NCI-H460 (cell line): ENCODE data around the gene NTM. TPM values are rescaled to one million over a fixed set of nuclear protein-coding genes. Genes with fewer than 3 reads are reported as not detected.
A peak's percentile ranks its signal among the peaks of the same experiment; 100 is the strongest.
"Not testable (repeated sequence)": the region's sequence is repeated elsewhere in the genome, so short reads cannot be mapped to it uniquely, and the experiment has no call there.

Experiments used
- DNase-seq: peaks from one replicate; pipeline ENCODE4 v3.0.0-alpha.2; 2016; ENCODE audit warnings: low read depth; ENCODE audit errors: extremely low read depth
- total RNA-seq: library from RNA; depleted of rRNA; stranded (reverse); fragments of >200 nt; shearing (Covaris generic); gene quantifications from 2 replicates; pipeline ENCODE4 v1.2.3, GENCODE V29; 2014

Gene NTM
- total RNA-seq, 1 experiment from 2014 or later: 3.7 TPM

DNA sequence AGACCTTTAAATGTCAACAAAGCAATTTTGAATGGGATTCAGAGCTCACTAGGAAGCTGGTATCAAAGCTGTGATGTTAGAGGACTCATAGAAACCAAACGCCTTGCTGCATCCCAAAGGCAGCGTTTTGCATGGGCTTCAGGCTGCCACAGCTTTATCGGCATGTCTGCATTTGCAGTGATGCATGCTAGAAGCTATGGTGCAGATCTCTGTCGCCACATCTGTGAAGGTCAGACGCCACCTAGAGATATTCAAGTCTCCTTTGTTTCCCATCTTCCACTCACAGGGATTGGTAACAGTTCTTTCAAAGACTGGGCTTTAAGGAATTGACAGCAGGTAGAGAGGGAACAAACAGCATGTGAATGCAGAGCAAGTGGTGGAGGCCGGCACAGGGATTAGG lies 47.8 kb downstream of the NTM start:
- no peak for DNase-seq

DNA sequence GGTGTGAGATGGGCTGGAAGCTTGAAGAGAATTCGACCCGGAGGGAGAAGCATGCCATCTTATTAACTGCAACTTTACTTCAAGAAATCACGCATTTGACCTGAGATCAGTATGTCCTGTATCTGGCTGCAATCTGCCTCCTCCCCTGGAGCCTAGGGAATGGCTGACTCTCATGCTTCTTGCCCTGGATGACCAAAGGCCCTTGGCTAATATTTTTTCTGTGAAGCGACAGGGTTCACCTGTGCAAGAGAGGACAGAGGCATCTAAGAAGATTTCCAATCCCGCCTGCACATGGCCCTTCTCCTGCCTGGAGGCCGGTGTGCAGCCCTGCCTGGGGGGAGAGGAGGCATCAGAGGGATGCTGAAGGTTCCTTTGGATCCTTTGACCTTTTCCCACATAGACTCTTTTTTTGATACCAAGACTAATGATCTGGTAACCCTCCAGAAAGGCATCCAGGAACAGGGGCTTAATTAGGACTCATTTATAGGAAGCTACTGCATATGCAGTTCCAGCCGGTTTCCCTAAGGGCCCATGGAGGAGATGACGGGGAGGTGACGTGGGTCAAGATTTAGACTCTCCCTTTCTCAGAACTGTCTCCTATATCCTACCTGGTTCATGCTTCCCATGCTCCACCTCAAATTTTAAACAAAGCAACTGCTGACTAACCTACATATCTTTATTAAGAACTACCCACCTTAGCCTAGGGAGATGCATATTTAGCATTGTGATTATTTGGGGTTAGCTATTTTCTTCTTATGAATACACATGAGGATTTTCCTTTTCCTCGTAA lies 50.8 kb downstream of the NTM start:
- no peak for DNase-seq

DNA sequence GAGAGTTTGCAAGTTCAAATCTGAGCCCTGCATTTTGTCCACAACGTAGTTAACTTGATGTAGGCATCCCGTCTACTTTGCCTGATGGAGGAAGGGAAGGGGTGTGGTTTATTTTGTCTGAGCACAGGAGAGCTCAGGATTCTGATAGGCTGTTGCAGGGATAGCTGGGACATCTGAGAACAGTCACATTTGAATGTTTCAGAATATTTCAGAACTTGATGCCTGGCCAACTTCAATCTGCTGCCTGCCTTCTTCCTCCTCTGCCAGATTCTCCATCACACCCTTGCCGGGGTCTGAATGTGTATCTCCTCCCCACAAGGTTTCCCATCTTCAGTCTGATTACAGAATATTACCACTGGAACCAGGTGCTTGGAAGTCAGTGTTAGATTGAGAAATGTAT lies 51.6 kb downstream of the NTM start:
- DNase-seq: no peak

DNA sequence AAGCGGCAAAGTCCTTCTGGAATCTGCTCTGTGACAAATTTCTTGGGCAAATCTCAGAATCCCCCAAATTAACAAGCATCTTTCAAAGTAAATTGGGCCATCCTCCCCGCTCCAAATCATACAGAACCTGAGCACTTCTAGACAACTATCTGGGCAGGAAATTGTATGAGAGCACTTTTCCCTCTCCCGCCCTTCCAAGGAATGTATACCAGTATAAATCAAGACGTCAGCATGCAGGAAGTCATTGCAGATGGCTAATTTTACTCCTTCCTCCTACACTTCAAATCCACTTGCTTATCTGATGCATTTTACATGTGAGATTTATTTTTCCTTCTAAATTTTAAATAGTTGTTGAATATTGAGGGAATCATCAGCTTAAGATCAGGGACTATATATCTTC lies 52.1 kb downstream of the NTM start:
- DNase-seq: peak; percentile 42

DNA sequence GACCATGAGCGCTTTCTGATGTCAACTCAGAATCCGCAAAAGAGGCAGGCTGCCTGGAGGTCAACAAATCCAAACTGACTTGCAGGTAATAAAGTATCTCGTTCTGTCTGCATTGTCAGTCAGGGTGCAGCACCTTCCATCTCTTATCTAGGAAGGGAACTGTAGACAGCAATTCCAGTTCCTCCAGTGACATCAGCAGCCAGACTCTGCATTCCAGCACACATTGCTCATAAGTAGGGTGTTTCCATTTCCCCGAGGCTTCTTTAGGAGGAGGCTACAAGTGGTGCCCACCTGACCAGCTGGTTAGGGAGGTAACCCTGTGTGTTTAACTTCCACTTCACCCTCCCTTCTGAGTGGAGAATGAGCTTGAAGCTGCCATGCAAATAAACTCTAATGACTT lies 53.3 kb downstream of the NTM start:
- peak; percentile 33 for DNase-seq

DNA sequence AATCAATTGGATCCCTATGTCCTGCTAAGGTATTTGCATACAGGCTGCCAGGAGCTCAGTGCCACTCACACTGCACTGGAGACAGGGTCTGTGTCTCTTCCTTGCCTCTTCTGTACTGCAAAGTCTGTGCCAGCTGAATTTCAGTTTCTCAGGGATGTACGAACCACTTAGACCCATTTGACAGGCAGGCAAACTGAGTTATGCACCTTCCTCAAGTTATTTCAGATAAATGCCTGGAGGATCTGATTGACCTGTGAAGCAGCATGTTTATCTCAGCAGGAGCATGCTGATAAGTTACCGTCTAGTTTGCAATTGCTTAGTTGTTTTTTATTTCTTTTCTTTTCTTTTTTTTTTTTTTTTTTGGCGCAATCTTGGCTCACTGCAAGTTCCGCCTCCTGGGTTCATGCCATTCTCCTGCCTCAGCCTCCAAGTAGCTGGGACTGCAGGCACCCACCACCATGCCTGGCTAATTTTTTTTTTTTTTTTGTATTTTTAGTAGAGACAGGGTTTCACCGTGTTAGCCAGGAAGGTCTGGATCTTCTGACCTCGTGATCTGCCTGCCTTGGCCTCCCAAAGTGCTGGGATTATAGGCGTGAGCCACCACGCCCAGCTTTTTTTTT lies 54.0 kb downstream of the NTM start:
- DNase-seq: not testable (repeated sequence)

DNA sequence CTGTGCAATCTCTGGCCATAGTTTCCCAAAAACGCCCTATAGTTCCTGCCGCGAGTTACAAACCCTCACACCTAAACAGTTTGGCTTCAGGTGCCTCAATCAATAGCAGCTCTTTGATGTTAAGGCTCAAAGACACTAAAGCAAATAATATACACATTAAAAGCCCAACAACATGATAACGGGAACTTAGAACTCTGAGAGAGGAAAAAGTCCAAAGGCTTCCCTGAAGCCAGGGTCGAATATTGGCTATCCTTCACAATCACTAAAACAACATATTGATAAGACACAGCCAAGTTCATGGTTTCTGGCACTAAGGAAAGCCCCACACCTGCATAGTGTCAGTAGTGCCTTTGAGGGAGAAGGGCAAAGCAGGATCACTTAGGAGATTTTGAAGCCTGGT lies 54.9 kb downstream of the NTM start:
- no peak for DNase-seq

DNA sequence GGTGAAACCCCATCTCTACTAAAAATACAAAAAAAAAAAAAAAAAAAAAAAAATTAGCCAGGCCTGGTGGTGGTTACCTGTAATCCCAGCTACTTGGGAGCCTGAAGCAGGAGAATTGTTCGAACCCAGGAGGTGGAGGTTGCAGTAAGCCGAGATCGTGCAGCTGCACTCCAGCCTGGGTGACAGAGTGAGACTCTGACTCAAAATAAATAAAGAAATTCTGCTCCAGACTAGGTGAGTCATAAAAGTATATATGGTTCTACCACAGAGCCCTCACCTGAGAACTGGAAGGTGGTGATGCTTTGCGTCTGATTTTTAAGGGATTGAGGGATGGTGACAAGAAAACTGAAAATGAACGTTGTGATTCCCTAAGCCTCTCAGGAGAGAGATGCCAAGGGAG lies 58.4 kb downstream of the NTM start:
- no peak for DNase-seq

DNA sequence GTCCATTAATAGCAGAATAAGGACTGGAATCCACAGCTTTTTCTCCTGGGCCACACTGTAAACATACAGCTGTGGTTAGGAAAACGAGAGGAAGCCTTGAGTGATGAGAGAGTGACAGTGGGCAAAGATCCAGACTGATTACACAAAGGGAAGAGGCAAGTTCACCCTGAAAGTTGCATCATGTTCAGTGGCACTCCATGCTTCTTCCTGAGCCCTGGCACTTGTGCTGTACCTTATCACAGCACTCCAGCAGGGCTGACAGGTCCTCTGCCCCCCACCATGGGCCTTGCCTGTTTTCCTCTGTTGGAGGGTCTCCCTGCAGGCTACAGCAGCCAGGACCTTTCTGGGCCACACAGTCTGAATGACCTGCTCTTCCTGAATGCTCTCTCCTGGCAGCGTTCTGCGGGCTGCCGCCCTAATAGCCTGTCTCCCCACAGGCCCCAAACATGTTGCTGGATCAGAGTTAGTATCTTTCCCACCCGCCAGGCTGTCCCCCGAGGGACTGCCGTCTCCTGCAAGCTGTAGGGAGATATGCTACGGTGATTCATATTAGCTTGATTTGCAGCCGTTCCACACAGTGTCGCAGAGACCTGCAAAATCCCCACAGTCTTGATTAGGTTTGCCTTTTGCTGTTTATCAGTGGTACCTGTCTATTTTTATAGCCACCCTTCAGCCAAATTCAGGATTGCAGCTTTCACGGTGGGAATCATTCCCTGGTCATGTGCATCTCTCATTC lies 60.2 kb downstream of the NTM start:
- peak; percentile 58 for DNase-seq

DNA sequence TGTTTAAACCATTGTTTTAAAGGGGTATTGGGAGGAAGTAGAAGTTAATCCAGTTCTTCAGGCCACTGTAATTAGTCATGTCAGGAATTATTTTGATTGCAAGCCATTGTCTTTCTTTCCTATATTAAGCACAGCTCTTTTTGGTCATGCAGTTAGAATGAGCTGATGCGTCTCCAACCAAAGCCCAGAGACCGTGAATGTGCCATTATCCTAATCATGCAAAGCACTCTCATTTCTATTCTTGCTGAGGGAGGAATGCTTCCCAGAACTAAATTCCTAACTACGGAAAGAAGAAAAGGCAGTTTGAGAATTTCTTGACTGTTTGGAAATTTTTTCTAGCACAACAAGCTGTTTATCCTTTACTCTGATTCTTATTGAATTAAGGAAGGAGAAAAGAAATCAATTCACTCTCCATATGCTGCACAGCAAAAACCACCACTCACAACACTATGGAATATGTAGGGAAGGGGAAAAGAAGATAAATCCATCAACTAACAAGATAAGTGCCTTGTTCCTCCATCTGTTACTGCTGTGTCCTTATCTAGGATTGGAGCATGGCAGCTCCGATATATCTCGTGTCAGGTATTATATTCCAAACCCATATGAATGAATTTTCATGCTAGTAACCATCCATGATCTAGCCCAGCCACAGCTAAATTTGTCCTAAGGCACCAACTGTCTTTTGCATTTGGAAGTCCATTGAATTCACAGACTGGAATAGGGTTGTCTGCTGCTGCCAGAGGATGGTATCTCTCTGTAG lies 70.8 kb downstream of the NTM start:
- DNase-seq: no peak

DNA sequence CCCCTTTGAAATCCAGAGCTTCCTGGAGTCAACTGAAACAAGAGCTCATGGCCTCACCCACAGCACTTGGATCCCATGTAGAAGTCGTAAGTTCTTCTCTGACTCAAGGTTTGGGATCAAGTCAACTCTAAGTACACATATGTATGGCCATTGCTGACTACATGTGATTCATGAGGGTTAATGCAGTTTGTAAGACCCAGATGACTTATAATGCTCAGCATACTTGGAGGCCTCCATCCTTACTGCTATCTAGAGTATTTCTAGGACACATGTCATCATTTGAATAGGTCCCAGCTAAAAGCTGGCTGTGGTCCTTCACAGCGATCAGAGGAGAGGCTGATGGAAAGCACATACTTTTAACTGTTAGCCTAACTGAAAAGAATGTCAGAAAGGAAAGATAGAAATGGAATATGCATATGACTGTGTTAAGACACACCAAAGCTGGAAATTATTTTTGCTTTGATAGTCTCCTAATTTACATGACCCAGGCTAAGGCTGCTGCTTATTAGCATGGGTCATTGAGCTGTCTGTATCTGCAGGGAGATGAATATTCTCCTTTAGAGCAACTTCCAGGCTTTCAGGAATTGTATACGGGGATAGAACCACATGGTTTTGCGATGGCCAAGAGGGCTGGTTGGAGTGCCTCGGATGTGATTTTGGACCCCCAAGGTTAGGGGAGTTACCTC lies 76.3 kb downstream of the NTM start:
- DNase-seq: no peak

DNA sequence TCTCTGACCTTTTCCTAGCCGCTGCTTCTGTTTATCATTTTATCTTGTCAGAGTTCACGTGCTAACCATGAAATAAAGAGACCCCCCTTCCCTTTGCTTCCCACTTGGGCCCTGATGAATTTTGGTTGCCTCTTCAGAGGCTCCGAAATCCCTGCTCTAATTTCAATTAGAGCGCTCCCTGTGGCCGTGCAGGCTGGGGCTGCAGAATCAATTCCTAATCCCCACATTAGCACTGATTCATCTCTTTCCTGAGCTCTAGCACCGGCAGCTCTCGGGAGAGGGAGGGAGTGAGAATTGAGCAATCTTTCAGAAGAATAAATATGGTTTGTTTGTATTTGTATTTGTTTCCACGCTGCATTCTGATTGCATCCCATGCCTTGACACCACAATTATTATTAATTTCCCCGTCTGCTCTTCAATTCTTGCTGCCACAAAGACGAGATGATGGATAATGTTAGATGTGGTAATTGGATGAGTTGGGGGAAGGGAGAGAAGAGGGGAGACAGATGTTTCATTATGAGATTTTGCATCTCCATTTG lies 76.9 kb downstream of the NTM start:
- DNase-seq: no peak

DNA sequence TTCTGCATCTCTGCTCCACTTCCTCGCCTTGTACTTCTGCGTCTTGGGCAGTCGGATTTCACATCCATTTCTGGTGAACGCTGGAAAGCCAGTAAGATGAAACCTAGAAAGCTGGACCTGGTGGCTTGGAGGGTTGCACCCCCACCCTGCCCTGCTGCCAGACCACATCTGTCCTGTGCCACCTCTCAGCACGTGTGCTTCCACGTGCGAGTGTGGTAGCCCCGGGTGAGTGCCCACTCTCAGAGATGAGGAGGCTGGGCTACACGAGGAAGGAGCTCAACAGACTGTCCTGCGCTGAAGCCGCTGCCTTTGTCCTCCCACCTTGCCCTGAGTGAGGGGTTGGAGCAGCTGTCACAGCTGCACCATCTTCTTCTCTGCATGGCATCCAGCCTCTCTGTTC lies 77.5 kb downstream of the NTM start:
- DNase-seq: no peak

DNA sequence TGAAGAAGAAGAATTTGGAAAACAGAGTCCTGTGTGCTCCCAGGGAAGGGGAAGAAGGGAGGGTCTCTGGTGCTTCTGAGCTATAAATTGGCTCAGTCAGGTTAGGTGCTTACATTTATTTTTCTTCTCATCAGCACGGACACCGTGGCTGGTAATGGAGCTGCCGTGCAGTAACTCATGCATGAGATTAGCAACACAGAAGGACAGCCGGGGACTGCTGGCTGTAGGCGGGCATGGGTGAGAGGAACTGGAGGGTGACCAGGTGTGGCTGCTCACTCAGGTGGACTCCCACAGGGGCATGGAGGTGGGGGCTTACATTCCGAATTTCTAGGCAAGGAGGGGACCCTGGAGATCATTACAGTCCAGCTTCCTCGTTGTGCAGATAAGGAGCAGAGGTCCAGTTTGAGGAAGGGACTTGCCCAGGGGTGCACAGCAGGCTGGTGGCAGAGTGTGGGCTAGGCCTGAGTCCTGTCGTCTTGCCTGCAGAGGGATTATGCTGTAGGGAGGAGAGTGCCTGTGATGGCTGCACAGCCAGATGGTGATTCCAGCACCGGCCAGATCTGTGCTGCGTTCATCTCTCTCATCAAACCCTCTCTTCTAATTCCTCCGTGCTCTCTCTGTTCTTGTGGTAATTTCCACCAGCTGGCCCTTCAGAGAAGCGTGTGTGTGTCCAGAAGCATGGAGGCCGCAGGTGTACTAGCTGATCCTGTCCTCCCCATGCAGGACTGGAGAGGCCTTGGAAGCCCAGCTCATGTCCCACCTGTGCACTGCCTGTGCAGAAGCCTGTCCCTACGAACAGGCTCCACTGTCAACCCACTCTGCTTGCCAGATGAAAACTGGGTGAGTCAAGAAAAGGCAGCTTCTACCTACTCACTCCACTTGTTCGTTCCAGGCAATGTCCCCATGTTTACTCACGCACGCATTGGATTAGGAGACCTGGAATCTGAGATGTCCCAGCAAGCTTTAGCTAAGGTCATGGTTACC lies 78.9 kb downstream of the NTM start:
- no peak for DNase-seq

DNA sequence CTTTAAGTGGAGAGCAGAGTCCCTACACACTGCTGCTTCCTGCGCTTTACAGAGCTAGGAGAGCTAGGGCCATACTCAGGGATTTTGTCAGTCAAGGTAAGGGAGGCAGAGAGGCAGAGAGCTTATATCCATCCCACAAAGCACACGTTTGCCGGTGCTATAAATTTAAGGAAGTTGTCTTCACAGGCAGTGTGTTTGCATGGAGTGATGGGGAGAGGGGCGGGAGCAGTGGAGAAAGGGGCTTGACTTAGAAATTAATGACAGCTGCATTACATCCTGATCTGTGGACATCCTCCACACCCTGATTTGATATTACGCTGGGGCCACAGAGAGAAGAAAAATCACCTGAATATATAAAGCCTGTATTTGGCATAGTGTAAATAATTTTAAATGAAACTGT lies 84.1 kb downstream of the NTM start:
- no peak for DNase-seq

DNA sequence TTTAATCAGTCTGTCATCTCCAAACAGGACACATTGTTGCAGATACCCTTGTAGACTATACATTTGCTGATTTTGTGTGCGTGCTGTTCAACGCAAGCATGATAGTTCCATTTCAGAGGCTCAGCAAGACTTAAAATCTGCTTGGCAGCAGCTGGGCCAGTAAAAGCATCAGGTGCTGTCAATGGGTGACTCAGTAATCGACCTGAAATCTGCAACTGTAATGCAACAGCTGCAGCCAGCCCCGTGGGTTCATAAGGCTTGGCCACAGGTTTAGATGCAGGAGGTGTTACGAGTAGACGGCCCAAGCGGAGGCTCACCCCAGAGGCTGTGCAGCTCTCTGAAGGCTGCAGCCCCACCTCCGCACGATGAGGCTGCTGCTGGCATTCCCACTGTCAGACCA lies 84.6 kb downstream of the NTM start:
- DNase-seq: no peak

DNA sequence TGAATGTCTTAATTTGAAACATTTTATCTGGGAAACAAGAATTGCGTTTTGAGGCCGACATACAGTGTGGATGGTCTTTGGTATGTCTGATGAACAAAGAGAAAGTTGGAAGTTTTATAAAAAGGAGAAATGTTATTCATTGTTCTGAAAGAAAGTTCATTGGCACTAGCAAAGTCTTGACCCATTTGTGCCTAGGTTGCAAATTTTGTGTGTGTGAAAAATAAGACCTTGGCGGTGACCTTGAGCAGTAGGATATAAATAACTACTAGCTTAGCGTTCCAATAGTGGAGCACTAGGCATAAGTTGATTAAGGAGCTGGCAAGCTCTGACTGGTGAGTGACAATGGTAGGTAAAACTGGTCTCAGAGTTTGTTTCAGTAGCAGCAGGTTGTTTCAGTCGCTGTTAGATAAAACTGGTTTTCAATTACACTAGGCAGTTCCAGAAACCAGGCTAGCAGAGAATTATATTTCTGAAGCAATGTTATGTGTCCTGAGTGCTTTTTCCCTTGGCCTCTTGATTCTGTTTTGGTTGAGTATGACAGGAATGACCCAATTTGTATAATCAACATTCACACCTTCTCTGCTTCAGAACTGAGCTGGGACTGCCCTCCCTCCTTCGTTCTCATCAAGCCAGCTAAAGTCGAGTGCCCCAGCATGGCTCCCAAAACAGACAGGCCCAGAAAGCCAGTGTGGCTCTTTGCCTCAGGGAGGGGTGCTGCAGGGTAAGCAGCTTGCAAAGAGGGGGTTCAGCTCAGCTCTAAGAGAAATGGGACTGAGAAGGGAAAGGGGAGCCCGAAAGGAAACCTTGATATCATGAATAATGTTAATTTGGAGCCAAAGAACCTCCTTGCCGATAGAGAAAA lies 85.7 kb downstream of the NTM start:
- DNase-seq: no peak

DNA sequence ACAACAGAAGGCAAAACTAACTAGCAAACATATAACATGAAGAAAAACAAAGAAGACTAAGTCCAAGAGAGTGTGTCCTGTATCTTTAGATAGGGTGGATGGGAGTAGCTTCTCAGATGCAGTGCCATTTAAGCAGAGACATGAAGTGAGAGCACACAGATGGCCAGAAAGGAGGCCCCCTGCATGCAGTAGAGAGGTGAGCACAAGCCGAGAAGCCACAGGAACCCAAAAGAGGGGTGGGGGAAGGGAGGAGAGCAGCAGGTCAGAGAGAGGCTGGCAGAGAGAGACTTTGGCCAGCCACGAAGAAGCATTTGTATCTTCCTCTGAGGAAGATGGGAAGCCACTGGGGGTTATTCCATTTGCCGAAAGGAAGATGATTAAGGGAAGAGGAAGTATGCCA lies 86.7 kb downstream of the NTM start:
- DNase-seq: no peak
